ENCODE results near the gene MLF1.

- TF ChIP-seq CTCF (conservative IDR thresholded peaks at IDR 0.05; ENCODE audit: low read depth, low read length) (peak; percentile 65), EZH2 (IDR thresholded peaks at IDR 0.05; ENCODE audit: low read length, unreplicated experiment) (no peak)
Observed at GRCh38 chr3:158644345-158644908, 73.4 kb downstream of the MLF1 start, which contains the start of gene GFM1.

All from PC-3 (cell line).